GM11168 (cell line): ENCODE results near the gene TSTD1.

Source experiments
- in situ Hi-C: fragments of 300-500 bp; cut with MboI; formaldehyde crosslinking; loops from one replicate; pipeline ENCODE4 v1.12.0; 2022; ENCODE audit warnings: low sequenced_read_pairs; ENCODE audit not compliant: unreplicated experiment

TSTD1 gene

DNA sequence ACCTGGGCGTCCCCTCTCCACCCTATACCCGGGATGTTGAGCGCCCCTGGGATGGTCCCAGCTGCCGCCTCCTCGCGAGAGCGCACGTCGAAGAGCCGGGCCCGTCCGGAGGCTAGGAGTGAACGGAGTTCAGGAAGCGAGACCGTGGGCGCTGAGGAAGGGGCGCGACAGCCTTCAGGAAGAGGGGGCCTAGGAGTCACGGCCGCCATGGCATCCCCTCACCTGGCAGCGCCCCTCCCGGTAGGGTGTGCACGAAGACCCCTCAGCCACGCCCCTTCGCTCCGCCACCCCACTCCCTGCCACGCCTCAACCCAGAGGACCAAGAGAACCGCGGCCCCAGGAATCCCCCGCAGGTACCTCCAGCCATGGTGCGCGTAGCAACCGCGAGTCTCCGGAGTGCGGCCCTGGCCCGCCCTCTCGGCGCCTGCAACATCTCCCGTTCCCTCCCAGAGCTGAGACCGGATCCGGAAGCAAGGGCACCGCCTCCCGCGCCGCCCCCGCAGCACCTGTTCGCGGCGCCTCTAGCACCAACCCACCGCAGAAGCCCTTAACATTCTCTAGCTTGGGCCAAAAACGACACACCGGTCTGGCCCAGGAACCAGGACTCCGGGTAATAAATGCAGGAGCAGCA lies at the start of gene TSTD1:
Gene TSTD1, minus strand, starts transcription at position 442 of the 631 bp plus-strand sequence. Its CDS starts 75 bp downstream, at position 367.
- in situ Hi-C loops: no loop called here

- in situ Hi-C loops: no loop called here
Observed at GRCh38 chr1:161086457-161086856, 47.7 kb upstream of the TSTD1 start.

DNA sequence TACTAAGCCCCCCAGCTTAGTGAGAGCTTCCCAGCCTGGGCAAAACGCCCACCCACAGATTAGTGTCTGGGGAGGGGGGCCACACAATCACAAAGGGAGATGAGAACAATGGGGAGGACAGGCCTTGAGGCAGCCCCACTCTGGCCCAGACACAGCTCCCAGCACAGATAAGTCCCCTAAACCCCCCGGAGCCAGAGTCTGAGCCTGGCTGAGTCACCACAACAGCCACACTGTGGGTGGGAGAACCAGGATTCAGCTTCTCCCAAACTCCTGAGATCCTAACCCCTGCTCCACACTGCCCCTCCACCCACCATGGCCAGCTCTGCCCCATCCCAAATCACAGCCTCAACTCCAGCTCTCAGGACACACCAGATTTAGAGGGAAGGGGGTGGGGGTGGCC lies 46.4 kb upstream of the TSTD1 start:
- in situ Hi-C loops: no loop called here

GRCh38 chr1:161084597-161084988 lies 45.8 kb upstream of the TSTD1 start:
- in situ Hi-C loops: no loop called here

DNA sequence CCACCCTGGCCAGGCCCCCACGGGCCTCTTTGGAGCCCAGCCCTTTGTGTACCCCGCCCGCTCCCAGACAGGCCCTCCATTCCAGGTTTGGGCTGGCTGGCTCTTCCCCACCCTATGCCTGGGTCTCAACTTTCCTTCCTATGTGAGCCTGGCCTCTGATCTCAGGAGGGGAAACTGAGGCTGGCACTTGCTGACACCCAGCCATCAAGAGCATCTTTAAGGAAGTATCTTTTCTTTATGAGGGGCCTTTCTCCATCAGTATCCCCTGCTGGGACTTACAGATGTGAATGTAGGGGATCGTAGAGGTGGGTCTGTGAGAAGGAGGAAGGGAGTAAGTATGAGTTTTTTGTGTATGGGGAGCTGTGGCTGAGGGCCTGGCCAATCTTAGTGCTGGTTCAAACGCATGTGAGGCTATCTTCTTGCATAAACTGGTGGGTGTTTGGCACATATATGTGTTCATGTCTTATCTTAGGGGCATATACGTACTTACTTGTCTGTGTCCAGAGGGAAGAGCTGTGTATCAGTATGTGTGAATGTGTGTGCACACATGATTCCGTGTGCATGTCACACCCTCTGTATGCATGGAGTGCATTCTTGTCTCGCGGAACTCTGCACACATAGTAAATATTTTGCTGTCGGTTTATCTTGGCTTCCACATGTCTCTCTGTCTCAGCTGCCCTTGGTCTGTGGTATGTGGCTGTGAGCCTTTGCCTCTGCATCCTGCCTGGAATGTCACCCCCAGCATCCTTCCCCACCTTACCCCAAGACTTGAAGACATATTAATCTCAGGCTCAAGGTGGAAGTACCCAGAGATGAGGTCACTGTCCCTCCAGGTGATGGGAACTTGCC lies 45.2 kb upstream of the TSTD1 start:
- in situ Hi-C loops: no loop called here

DNA sequence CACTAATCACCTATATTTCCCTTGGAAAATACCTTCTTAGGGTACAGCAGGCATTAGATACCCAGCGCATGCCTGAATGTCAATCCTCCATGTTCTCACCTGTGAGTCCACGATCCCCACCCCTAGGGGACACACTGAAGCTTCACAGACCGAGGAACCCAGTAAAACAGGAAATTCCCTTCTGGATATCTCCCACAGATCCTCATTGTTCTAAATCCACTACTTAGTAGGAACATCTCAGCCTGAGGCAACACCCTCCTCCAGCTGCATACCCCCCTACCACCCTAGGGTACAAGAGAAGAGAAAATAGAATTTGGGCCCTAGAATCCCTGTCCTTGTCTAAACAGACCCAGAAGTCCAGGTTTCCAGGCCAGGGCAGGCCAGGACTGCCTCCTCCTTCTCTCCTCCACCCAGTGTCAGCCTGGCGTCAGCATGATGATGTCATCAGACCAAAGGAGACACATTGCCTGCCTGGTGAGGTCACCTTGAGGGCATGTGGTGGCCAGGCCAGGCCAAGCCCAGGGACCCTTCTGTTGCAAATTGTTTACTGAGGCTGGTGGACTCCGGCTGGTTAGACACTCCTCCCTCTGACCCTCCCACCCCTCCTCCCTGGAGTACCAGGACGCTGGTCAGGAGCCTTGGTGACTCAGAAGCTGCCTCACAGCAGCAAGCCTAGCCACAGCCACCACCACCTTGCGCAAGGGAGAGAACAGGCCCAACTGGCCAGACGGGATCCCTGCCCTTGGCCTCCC lies 44.4 kb upstream of the TSTD1 start:
- in situ Hi-C loops: no loop called here

GRCh38 chr1:161082483-161082882 lies 43.7 kb upstream of the TSTD1 start:
- in situ Hi-C loops: no loop called here

DNA sequence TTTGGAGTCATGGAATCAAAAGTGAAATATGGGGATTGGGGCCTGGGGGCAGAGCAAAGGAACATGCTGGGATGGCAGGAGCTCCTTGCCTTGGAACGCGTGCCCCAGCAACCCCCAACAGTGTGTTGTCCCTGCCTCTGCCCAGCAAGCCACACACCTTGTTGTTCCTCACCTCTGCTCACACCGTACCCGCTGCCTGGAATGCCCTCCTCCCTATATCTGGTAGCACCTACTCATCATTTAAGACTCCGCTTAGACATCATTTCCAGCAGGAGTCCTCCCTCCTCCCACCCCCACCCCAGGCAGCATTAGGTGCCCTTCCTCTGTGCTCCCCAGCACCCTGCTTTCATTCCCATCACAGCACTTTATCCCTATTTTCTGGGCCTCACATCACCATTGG lies 42.8 kb upstream of the TSTD1 start:
- in situ Hi-C loops: no loop called here

- in situ Hi-C loops: no loop called here
Observed at GRCh38 chr1:161080441-161081405, 42.0 kb upstream of the TSTD1 start.

DNA sequence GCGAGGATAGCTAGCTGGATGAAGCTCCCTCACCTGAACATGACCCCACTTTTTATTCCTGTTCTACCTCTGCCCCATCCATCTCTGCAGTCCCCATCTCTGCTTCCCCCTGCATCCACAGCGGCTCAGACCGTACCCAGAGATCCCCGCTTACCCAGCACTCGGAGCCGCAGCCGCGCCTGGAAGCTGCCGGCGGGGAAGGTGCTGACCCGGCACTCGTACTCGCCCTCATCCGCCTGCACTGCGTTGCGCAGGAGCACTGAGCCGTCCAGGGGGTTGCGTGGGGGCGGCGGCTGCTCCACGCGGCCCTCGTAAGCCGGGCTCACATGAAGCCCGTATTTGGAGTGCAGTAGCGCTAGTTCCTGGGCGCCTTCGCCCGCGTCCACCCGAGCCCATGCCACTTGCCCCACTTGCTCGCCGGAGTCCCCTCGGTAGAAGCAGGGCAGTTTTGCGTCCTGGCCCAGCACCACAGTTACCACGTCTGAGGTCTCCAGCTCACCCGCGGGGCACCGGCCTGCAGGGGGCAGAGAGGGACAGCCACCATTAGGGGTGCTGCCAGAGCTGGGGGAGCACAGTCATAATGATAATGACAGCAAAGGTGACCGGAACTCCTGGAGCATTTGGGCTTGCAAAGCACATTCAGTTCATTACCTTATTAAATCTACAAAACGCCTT lies 40.8 kb upstream of the TSTD1 start:
- in situ Hi-C loops: no loop called here

DNA sequence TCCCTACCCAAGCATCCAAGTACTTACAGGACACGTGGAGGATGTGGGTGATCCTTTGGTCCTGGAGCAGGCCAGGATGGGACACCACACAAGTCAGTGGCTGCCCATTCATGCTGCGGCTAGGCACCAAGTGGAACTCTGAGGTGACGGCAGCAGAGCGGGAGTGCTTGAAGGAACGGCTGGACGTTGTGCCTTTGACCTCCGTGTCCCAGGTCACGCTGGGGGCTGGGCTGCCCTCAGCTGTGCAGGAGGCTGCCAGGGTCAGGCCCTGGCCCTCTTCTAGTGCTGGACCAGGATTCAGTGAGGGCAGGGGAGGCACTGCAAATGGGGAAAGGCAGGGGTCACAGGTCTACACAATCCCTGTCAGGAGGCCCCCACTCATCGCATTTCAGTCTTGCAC lies 38.7 kb upstream of the TSTD1 start:
- in situ Hi-C loops: no loop called here

DNA sequence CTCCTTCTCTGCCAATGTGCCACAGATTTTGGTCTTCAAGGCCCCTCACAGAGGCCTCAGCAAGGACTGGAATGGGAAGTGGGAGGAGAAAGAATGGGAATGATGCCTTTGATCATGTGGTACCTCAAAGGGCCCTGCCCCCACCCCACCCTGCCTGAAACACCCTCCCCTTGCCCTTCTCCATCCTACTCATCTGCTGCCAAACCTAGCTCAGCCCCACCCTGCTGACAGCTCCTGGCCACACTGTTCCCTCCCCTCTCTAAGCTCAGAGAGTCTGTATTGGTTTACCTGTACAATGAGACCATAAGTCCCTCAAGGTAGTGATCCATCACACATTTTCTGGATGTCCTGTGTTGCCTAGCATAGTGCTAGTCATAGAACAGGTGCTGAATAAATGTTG lies 37.6 kb upstream of the TSTD1 start:
- in situ Hi-C loops: no loop called here

GRCh38 chr1:161074676-161075368 lies 36.1 kb upstream of the TSTD1 start:
- in situ Hi-C loops: no loop called here

- in situ Hi-C loops: no loop called here
Observed at GRCh38 chr1:161073474-161074121, 34.8 kb upstream of the TSTD1 start.

GRCh38 chr1:161072751-161073449 lies 34.1 kb upstream of the TSTD1 start:
- in situ Hi-C loops: no loop called here

- in situ Hi-C loops: no loop called here
Observed at GRCh38 chr1:161071886-161072371, 33.2 kb upstream of the TSTD1 start.

- in situ Hi-C loops: no loop called here
Observed at GRCh38 chr1:161070761-161071160, 32.0 kb upstream of the TSTD1 start.
